ENCODE measurements around the gene MCF2L.

The MCF2L gene

DNA sequence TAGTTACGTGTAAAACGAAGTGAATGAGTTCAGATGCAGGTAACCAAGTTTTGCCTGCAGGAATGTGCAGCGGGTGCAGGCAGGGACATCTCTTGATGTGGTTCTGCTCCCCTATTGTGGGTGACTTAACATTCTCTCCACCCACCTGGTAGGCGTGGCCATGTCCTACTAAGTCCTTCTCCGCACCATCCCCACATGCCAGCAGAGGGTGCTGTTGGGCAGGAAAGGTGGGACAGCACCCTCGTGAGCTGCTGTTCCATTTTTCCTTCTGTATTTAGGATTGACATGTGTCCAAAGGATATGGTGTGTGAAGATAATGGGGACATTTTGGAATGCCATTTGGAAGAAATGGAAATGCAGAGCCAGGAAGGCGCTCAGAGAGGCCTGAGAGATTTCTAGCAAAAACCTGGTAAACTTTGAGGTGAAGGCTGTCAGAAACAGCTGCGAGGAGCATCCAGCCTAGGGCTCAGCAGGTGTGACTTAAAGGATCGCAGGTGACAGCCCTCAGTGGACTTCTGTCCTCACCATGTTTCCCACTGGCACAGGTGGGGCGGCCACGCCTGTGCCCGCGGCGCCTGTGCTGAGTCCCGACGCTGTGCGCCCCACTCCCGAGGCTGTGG is 26.2 kb upstream of the MCF2L start:
- FAIRE-seq: peak; percentile 99
- peak; percentile 94 for DNase-seq (ENCODE audit: insufficient read length, low spot score)

DNA sequence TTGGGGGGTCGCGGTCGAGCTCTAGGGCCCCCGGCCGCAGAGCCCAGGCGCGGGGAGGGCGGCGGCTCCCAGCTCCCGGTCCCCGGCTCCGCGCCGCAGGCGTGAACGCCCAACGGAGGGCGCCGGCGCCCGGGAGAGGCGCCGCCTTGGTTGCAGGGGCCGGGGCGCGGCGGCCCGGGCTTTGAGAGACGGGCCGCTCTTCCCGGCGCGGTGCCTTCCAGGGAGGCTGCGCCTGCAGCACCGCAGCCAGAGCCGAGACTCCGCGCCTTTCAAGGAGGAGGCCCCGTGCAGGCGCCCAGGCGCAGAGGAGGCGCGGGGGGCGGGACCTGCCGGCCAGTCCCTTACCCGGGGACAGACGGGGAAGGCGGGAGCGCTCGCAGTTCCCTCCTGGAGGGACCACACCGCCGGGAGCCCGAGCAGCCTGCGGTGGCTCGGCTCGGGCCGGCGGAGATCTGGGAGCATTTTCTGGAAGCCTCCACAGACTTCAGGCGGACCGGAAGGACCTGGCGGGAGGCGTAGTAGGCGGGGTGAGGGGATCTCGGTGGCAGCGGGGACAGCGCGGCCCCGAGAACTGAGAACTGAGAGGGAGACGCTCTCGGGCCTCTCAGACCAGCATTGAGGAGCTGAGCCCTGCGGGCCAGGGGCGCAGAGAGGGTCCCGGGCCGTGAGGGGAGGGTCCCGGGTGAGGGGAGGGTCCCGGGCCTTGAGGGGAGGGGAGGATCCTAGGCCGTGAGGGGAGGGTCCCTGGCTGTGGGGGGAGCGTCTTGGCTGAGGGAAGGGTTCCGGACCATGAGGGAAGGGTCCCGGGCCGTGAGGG is 25.5 kb upstream of the MCF2L start:
- FAIRE-seq: no peak
- DNase-seq (ENCODE audit: insufficient read length, low spot score): peak; percentile 29

DNA sequence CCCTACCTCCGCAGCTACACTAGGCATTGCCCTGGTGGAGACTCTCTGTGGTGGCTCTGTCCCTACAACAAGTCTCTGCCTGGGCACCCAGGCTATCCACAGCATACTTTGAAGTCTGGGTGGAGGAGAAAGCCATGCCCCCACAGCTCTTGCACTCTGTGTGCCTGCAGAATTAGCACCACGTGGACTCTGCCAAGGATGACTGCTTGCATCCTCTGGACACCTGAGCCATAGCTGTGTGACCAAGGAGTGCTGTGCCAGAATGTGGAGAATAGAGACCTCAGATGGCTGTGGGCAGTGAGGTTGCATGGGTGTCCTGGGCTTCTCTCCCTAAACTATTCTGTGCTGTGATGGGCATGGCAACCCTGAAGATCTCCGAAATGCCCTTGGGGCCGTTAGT is 21.2 kb upstream of the MCF2L start:
- FAIRE-seq (no peak), DNase-seq (ENCODE audit: insufficient read length, low spot score) (no peak)

DNA sequence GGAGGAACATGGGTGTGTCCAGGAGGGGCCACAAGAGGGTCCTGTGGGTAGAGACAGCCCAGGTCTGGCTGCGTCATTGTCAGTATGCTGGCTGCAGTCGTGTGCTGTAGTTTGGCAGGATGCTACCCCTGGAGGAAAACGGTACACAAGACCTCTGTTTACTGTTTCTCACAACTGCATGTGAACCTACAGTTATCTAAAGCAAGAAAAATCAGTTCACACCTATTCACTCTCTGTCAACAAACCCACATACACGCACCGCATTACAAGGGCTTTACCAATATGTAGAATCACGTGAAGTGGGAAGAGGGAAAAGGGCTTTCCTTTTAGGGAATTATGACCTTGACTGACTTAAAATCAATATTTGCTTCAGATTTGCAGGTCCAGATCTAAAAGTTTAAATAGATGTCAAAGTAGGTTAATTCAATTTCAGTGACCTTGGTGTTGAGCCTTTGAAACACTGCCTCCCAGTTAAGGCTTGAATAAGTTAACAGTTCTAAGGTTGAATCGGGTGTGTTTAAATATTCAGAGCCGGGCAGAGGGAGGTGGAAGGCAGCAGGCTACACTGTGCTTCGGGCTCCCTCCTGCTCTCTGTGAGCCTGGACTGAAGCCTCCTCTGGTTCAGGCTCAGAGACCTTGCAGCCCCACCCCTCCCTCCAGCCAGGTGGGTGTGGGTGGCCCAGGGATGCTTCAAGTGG is 17.2 kb upstream of the MCF2L start:
- no peak for FAIRE-seq
- no peak for DNase-seq (ENCODE audit: insufficient read length, low spot score)

DNA sequence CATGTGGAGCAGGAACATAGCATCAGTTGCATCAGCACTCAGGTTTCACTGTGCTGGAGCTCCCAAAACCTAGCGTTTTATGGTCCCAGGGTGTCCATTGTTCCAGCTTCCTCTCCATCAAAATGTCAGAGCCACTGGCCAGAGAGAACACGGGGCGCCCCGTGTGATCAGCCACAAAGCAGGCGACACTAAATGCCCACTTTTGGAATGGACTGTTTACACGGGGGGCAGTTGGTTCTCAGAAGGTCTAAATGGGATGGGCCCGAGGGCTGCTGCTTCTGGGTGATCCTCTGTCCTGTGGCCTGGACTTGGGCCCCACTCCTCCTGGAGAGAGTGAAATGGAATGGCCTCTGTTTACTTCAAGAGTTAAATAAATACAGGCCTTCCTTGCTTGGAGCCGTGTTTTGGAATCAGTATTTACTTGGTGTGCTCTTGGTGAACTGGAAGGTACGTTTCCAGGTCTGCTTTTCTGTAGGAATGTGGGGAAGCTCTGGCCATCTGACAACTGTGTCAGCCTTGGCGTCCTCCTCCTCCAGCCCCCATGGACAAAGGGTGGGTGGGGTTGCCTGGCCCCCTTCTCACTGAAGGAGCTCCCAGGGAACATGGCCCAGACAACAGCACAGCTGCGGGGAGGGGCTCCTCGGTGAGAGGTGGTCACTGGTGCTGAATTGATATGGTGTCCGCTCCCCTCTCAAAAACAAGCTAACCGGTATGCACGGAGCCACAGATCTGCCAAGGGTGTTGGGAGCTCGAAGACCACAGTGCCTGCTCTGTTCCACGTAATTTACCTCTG is 16.1 kb upstream of the MCF2L start:
- FAIRE-seq (no peak), DNase-seq (ENCODE audit: insufficient read length, low spot score) (no peak)

DNA sequence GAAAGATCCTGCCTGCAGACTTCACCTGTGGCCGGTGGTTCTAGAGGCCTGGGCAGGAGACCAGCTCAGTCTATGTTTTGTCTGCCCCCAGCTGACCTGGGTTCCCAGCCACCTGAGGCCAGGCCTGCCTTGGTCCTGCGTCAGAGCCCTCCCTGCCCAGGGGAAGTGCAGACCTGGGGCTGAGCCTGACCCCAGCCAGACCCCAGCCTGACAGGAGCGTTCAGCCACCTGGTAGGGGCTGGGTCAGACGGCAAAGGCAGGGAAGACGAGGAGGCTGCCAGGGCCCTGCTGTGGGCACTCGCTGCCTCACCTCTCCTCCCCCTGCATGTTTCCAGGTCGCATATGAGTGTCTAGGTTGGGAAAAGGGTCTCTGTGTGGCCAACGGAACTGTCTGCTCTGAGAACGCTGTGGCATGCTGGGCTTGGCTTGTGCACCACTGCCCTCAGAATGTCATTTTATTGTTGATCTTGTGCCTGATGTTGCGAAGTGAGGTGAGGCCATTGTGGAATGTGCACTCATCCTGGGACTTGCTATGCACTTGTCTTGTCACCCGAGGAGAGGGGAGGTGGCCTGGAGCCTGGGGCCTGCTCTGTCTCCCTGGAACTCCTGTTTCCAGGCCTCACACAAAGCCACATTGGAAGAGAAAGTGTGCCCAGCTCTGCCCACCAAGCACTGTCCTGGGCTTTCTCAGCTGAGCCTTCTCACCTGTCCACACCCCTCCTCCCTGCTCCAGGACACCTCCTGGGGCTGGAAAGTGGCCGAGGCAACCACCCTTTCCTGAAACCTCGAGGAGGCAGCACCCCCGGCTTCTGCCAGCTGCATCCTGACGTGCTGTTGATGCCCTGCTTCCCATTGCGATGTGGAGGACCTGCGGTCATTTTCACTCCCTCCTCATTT is 15.2 kb upstream of the MCF2L start:
- DNase-seq (ENCODE audit: insufficient read length, low spot score) (no peak), FAIRE-seq (no peak)

DNA sequence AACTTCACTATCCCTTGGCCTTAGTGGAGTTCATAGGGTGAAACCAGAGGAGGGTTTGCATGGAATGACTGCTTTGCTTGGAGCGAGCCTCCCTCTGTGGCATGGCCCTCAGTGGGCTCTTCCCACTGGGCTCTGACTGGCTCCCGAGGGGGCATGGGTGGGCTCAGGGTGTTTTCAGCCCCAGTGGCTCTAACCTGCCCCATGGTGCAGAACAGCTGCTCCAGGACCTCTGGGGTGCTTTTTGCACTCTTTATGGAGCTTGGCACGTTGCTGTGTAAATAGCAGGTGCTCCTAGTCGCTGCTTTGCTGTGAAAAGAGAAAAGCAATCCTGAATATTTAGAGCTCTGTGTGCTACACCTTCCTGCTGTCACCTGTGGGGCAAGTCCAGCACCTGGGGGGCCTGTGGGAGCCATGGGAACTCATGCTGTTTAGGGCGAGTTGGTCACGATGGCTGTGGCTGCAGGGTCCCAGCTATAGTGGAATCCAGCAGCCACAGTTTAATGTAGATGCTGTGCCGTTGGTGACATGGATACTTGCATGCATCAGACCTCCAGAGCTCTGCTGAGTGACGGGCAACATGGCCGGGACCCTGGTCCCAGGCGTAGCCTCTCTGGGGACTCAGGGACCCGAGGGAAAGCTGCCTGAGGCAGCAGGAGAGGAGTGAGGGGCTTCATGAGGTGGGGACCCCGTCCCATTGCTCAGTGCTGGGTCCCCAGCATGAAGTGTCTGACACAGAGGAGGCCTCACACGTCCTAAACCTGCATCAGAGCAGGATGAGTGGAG is 14.3 kb upstream of the MCF2L start:
- no peak for DNase-seq (ENCODE audit: insufficient read length, low spot score)
- no peak for FAIRE-seq

DNA sequence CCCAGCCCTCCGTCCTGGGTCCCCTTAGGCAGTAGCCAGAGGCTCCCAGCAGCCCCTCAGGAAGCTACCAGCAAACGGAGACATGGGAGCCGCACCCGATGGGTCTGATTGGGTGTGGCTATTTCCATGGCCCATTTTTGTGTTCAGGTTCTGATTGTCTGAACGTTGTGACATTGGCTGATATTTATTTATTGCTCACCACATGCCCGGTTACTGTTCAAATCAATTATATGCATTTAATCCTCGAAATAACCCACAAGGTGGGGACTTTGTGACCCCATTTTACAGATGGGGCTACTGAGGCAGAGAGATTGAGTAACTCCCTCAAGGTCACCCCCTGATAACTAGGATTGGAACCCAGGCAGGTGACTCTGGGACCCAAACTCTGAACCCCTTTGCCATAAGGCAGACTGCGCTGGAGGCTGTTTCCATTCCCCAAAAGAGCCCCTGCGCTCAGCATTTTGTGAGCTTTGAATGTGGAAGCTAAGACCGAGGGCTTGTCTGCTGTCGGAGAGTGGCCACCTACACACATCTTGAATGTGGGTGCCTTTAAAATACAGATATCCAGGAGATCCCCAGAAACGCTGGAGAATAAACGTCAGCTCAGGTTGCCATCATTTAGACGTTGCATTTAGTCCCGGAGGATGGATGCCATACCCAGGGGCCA is 13.6 kb upstream of the MCF2L start:
- no peak for DNase-seq (ENCODE audit: insufficient read length, low spot score)
- no peak for FAIRE-seq

DNA sequence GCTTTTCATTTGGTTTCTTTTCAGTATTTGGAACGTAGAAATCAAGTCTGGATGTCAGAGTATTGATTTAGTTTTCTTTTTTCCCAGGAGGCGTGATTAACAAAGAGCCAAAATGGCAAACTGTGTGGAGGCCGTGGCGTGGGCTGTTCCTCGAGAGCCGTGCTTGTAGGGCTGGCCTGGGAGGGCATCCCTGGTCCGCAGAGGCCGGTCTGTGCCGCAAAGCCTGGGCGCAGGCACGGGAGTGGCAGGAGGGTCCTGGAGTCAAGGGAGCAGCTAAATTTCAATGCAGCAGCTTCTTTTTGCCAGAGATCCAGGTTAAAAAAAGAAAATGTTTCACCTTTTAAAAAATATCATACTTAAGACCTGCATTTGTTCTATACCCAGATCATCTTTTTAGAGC is 13.1 kb upstream of the MCF2L start:
- DNase-seq (ENCODE audit: insufficient read length, low spot score): no peak
- FAIRE-seq: no peak

DNA sequence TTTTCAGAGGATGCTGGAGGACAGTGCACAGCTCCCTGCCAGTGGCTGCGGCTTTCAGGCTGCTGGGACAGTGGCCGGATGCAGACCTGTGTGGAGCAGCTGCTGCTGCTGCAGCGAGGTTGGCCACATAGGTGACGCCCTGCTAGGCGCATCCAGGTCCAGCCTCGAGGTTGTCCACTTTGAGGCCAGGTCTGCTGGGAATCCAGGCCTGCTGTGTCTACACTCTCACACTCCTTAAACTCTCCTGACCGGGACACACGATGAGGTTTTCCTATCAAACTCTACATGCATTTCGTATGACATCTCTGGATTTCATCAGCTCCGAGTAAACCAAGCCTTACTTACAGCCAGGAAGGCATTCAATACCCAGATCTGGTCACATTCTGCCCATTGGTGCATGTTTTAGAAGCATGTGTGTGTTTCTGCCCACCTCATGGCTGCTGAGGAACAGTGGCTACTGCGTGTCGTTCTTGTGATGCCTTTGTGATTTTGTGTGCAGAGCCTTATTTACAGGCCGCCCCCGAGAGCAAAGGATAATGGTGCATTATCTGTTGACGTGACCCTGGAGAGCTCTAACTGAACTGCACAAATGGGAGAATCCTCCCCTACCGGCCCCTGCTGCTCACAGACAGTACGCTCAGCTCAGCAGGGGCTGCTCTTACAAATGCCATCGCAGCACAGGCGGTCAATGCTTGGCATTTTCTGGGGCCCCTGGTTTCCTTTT is 12.3 kb upstream of the MCF2L start:
- FAIRE-seq (no peak), DNase-seq (ENCODE audit: insufficient read length, low spot score) (no peak)

DNA sequence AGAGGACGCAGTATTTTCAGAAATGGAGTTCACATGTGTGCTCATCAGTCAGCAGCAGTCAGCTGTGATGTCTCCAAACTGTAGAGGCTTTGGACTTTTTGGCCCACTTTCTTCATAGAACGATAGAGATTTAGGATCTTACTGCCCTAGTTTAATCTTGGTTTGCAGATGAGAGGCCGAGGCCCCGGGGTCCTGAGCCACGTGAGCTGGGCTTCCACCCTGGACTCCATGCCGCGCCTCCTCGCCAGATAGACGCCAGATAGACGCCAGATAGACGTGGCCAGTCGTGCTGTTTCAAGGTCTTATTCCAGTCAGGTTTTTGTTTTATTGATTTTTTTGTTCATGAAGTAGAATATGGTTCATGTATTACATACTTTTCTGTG is 11.7 kb upstream of the MCF2L start:
- DNase-seq (ENCODE audit: insufficient read length, low spot score): no peak
- no peak for FAIRE-seq

DNA sequence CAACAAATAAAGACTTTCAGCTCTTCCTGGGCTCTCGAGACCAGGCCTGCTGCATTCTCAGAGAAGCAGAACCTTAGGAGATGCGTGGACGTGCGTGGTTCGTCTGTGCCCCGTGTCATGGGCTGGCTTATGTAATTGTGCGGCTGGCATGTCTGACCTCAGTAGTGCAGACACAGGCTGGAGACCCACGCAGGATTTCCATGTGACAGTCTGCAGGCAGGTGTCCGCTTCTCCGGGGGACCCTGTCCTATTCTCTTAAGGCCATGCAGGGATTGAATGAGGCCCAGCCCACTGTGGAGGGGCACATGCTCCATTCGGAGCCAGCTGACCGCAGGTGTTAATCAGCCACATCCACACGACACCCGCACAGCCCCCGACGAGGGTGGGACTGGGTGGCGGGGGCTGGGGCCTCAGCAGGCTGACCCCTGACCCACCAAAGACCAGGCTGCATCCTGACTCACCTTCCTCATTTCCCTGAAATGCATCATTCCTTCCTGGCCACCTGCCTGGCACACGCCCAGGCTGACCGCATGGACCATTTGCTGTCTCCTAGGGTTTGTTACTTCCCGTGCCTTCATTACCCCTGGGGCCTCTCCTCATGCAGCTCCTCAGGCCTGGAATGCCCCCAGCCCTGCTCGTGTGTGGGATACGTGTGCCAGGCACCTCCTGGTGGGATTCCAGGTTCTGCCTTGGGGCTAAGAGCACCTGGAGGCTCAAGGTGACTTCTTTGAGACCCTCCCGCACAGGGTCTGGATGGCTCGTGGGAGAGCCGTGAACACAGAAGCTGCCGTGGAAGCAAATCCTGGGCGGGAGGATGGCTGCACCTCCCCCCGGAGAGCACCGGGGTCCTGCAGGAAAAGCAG is 10.7 kb upstream of the MCF2L start:
- no peak for FAIRE-seq
- no peak for DNase-seq (ENCODE audit: insufficient read length, low spot score)

DNA sequence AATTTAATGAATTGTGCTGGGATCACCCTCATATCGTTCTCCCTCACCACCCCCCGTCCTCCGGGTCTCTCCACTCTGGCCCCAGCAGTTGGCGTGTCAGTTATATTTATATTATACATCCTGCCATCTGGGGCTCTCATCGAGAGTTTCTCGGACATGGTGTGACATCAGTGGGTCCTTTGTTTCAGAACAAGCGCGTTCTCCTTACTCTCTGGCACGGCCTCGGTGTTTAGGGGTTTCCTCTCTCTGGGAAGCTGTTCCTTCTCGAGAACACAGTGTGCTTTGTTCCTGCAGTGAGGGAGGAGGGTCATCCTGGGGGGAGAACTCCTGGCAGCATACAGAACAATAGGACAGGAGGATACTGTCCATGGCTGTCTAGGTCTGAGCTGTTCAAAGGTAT is 9.8 kb upstream of the MCF2L start:
- no peak for DNase-seq (ENCODE audit: insufficient read length, low spot score)
- FAIRE-seq: no peak

DNA sequence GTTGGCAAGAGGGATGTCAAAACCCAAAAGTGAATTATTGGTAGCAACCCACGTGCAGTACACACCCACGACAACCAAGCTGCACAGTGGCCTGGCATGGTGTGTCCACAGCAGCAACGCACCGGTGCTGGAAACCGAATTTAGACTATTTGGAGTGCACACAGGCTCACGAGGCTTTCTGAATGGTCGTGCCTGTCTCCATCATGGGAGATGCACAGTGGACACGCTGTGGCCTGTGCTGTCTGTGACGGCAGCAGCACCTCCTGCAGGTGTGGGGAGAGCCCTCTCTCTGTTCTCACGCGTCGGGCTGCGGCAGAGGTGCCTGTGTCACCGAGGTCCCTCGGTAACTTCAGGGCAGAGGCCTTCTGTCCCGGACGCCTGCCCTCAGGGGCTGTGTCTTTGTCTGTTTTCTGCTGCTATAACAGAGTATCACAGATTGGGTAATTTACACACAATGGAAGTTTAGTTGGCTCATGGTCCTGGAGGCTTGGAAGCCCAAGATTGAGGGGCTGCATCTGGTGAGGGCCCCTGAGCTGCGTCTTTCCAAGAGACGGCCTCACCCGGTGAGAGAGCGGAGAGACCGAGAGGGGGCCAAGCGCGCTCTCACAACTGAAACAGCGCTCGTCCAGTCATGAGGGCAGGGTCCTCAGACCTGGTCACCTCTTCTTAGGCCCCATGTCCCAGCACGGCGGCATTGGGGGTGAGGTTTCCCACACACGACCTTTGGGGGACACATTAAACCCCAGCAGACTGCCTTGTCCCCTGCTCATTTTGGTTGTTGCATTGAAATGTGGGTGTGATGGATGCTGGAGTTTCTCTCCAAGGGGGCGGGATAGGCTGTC is 9.1 kb upstream of the MCF2L start:
- FAIRE-seq (no peak), DNase-seq (ENCODE audit: insufficient read length, low spot score) (no peak)

DNA sequence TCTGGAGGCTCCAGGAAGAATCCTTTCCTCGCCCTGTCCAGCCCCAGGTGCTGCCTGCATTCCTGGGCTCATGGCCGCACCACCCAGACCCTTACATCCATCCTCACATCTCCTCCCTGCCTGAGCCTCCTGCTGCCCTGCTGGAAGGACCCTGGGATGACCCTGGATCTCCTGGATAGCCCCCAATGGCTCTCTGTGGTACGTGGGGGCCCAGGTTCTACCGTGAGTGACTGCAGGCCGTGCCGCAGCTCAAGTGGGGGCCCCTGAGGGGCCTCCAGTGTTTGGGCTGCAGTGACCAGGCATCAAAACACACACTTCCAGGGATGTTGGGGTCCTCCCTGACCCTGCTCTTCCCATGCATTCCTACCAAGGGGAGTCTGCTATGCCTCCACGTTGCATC is 8.3 kb upstream of the MCF2L start:
- FAIRE-seq: no peak
- DNase-seq (ENCODE audit: insufficient read length, low spot score): no peak

All from GM19239 (cell line).